ENCODE results near the gene EXOC2. TPM values are rescaled to one million over a fixed set of nuclear protein-coding genes. Genes with fewer than 3 reads are reported as not detected.

EXOC2 gene
- total and polyA plus RNA-seq, 2 donors (not counting 1 experiment from before 2014, with no cell fraction given), result 12.2 to 45.0 TPM

DNA sequence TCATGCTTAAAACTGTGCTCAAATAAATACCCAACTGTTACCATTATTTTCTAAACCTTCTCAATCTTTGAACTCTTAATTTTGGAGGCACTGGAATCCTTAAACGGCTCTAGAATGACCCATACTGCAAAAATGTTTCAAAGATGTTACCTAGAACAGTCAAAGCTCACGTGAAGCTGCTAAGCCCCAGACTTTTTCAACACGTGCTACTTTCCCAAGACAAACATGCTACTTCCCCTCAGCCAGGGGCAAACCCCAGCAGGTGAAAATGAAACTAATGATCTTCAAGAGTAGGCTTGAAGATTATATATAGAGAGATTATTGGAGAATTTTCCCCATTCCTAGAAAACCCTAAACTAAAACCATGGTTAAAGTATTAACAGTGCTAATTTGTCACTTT is 64.2 kb downstream of the EXOC2 start:
- Histone ChIP-seq H2AFZ (ENCODE audit: insufficient read depth, low read depth, low read length, poor library complexity, severe bottlenecking) (no peak overlapping the region), H3K79me2 (ENCODE audit: control insufficient read depth, insufficient read depth, low read length) (peaks cover 16% of the 10 kb centered on the region), H3K4me1 (ENCODE audit: control insufficient read depth in 2 of 2, insufficient read depth in 2 of 2, low read length in 2 of 2) (peaks cover 6 to 14% of the 10 kb centered on the region in 2 donors), H3K9me3 (ENCODE audit: control extremely low read depth in 1 of 3, control insufficient read depth in 2 of 3, insufficient read depth in 1 of 3, low read length in 2 of 3) (no peaks in the 10 kb centered on the region), H3K4me3 (ENCODE audit: control extremely low read depth in 1 of 5, extremely low read depth in 1 of 5, insufficient read depth in 1 of 5, low read depth in 2 of 5, low read length in 4 of 5) (no peak overlapping the region), H3K36me3 (replicated peaks in 1 of 2; ENCODE audit: control extremely low read depth in 1 of 2, control insufficient read depth in 1 of 2, extremely low read depth in 1 of 2, insufficient read depth in 2 of 2, low read length in 1 of 2) (peaks cover 0 to 9% of the 10 kb centered on the region in 2 experiments), H3K9ac (ENCODE audit: low read length) (no peak overlapping the region), H3K27me3 (replicated peaks in 1 of 4; ENCODE audit: control extremely low read depth in 1 of 4, control insufficient read depth in 3 of 4, insufficient read depth in 4 of 4, low read length in 3 of 4) (no peaks in the 10 kb centered on the region), H3K4me2 (replicated peaks; ENCODE audit: low read depth, low read length, poor library complexity, severe bottlenecking) (peak overlapping the region; percentile 37), H4K20me1 (ENCODE audit: control insufficient read depth, insufficient read depth, low read length, poor library complexity, severe bottlenecking) (no peaks in the 10 kb centered on the region), H3K27ac (ENCODE audit: low read length in 2 of 2) (peak overlapping the region in 1 of 2 donors; percentile 27)
- ATAC-seq (ENCODE audit: low read depth), result peak; percentile 31
- CTCF ChIA-PET, result no interaction called here
- POLR2A ChIA-PET, result no interaction called here
- H3K27ac Mint-ChIP-seq, result peak overlapping the region; percentile 27
- intact Hi-C loops (cut with micrococcal nuclease), result loop anchor here (10.0 kb wide), 1 partner anchor 46 kb away; no protein-coding TSS in a partner anchor
- no peak overlapping the region for H3K4me3 Mint-ChIP-seq
- 45% methylated on average over 1 of the region's 3 CpGs for WGBS (ENCODE audit: insufficient coverage)
- TF ChIP-seq, protein P1, sequence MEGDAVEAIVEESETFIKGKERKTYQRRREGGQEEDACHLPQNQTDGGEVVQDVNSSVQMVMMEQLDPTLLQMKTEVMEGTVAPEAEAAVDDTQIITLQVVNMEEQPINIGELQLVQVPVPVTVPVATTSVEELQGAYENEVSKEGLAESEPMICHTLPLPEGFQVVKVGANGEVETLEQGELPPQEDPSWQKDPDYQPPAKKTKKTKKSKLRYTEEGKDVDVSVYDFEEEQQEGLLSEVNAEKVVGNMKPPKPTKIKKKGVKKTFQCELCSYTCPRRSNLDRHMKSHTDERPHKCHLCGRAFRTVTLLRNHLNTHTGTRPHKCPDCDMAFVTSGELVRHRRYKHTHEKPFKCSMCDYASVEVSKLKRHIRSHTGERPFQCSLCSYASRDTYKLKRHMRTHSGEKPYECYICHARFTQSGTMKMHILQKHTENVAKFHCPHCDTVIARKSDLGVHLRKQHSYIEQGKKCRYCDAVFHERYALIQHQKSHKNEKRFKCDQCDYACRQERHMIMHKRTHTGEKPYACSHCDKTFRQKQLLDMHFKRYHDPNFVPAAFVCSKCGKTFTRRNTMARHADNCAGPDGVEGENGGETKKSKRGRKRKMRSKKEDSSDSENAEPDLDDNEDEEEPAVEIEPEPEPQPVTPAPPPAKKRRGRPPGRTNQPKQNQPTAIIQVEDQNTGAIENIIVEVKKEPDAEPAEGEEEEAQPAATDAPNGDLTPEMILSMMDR (IDR thresholded peaks at IDR 0.05), result no peak
- no peak for TF ChIP-seq EZH2 (IDR thresholded peaks at IDR 0.05; ENCODE audit: borderline replicate concordance, insufficient read depth, low read depth, low read length, poor library complexity, severe bottlenecking)
- peak; percentile 38 for DNase-seq
- no peaks in the 10 kb centered on the region for H3K9me3 Mint-ChIP-seq (ENCODE audit: insufficient read depth)
- no peaks in the 10 kb centered on the region for H3K27me3 Mint-ChIP-seq
- peaks cover 15% of the 10 kb centered on the region for H3K4me1 Mint-ChIP-seq

DNA sequence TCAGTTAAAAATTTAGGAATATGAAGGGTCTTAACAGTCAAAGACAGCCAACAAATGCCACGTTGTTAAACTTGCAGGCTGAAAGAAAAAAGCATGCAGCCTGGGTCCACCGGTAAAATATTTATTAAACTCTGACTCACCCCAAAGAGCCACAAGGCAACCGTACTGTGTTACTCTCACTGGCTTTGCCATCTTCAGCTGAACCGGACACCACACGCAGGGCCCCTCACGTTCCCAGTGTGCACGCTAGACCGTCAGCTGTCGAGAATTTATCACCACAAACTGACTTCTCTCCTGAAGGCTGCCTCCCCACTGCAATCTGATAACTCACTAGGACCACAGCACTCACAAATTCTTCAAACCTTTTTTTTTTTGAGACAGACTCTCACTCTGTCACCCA is 66.7 kb downstream of the EXOC2 start:
- Histone ChIP-seq H3K9me3 (ENCODE audit: control extremely low read depth in 1 of 3, control insufficient read depth in 2 of 3, insufficient read depth in 1 of 3, low read length in 2 of 3) (no peaks in the 10 kb centered on the region), H3K36me3 (replicated peaks in 1 of 2; ENCODE audit: control extremely low read depth in 1 of 2, control insufficient read depth in 1 of 2, extremely low read depth in 1 of 2, insufficient read depth in 2 of 2, low read length in 1 of 2) (peaks cover 0 to 26% of the 10 kb centered on the region in 2 experiments), H3K79me2 (ENCODE audit: control insufficient read depth, insufficient read depth, low read length) (peaks cover 20% of the 10 kb centered on the region), H3K4me1 (ENCODE audit: control insufficient read depth in 2 of 2, insufficient read depth in 2 of 2, low read length in 2 of 2) (peaks cover 6 to 14% of the 10 kb centered on the region in 2 donors), H3K27ac (ENCODE audit: low read length in 2 of 2) (no peak overlapping the region), H3K27me3 (replicated peaks in 1 of 4; ENCODE audit: control extremely low read depth in 1 of 4, control insufficient read depth in 3 of 4, insufficient read depth in 4 of 4, low read length in 3 of 4) (no peaks in the 10 kb centered on the region), H2AFZ (ENCODE audit: insufficient read depth, low read depth, low read length, poor library complexity, severe bottlenecking) (no peak overlapping the region), H3K9ac (ENCODE audit: low read length) (no peak overlapping the region), H4K20me1 (ENCODE audit: control insufficient read depth, insufficient read depth, low read length, poor library complexity, severe bottlenecking) (peaks cover 8% of the 10 kb centered on the region), H3K4me2 (replicated peaks; ENCODE audit: low read depth, low read length, poor library complexity, severe bottlenecking) (no peak overlapping the region), H3K4me3 (ENCODE audit: control extremely low read depth in 1 of 5, extremely low read depth in 1 of 5, insufficient read depth in 1 of 5, low read depth in 2 of 5, low read length in 4 of 5) (no peak overlapping the region)
- ChIA-PET CTCF (no interaction called here), POLR2A (no interaction called here)
- Mint-ChIP-seq H3K4me3 (no peak overlapping the region), H3K9me3 (ENCODE audit: insufficient read depth) (no peaks in the 10 kb centered on the region), H3K4me1 (peaks cover 15% of the 10 kb centered on the region), H3K27ac (no peak overlapping the region), H3K27me3 (no peaks in the 10 kb centered on the region)
- ATAC-seq (ENCODE audit: low read depth) (no peak), DNase-seq (no peak)
- no peak for TF ChIP-seq EZH2 (IDR thresholded peaks at IDR 0.05; ENCODE audit: borderline replicate concordance, insufficient read depth, low read depth, low read length, poor library complexity, severe bottlenecking)
- TF ChIP-seq, protein P1 (IDR thresholded peaks at IDR 0.05), result no peak
- intact Hi-C loops (cut with micrococcal nuclease), result loop anchor here (10.0 kb wide), 1 partner anchor 49 kb away; no protein-coding TSS in a partner anchor
- 90% methylated on average over 8 of the region's 9 CpGs for WGBS (ENCODE audit: insufficient coverage)

Measured in B cell (primary cell).